PC-3 (cell line): ENCODE data around the gene GLB1L. TPM values are rescaled to one million over a fixed set of nuclear protein-coding genes. Genes with fewer than 3 reads are reported as not detected.

Source experiments
- ATAC-seq: fragments of 200-7000 bp; cut with Tn5 transposase; 2 replicates; pipeline ENCODE4 v1.9.1; 2020; ENCODE audit warnings: mild to moderate bottlenecking, moderate library complexity
- BruUV-seq: library from RNA; stranded (reverse); fragments of 400-500 nt; replicated peaks from 2 replicates; lab custom pipeline; 2021; lab: Mats Ljungman, UMichigan
- CTCF ChIA-PET: fragments of 300-600 bp; sonication (Branson Sonifier 250); formaldehyde crosslinking; loops from one replicate; lab custom pipeline; 2022; ENCODE audit warnings: antibody characterized with exemption; lab: Charles Lee
- POLR2A ChIA-PET: fragments of 300-600 bp; sonication (Branson Sonifier 250); formaldehyde crosslinking; loops from one replicate; lab custom pipeline; 2022; ENCODE audit warnings: antibody characterized with exemption; ENCODE audit not compliant: unreplicated experiment; lab: Charles Lee
- DNase-seq: peaks from one replicate; pipeline ENCODE4 v3.0.0-alpha.2; 2015
- H2AFZ ChIP-seq: fragments of 300-600 bp; sonication (generic); 2 replicates; pipeline ENCODE4 v1.6.0; 2016; ENCODE audit warnings: antibody characterized with exemption, low read length
- H3F3A ChIP-seq: fragments of 300-600 bp; sonication (generic); one replicate; pipeline ENCODE4 v1.6.0; 2017; ENCODE audit warnings: antibody characterized with exemption, low read length, control low read depth, mild to moderate bottlenecking; ENCODE audit not compliant: unreplicated experiment
- H3K27ac ChIP-seq: fragments of 300-600 bp; sonication (generic); 2 replicates; pipeline ENCODE4 v1.5.1; 2016; ENCODE audit warnings: mild to moderate bottlenecking, low read length
- H3K27me3 ChIP-seq: fragments of 300-600 bp; sonication (generic); 2 replicates; pipeline ENCODE4 v1.6.1; 2016; ENCODE audit warnings: low read length, mixed read lengths
- H3K36me3 ChIP-seq: fragments of 300-600 bp; sonication (generic); 2 replicates; pipeline ENCODE4 v1.6.1; 2016; ENCODE audit warnings: low read depth, mixed run types, low read length, mixed read lengths
- H3K4me1 ChIP-seq: fragments of 300-600 bp; sonication (generic); 2 replicates; pipeline ENCODE4 v1.5.1; 2016; ENCODE audit warnings: low read length; ENCODE audit not compliant: insufficient read depth
- H3K4me2 ChIP-seq: fragments of 300-600 bp; sonication (generic); 2 replicates; pipeline ENCODE4 v1.6.0; 2016; ENCODE audit warnings: low read length
- H3K4me3 ChIP-seq: fragments of 300-600 bp; sonication (generic); 2 replicates; pipeline ENCODE4 v1.5.1; 2016; ENCODE audit warnings: mild to moderate bottlenecking, low read length, mixed read lengths
- H3K79me2 ChIP-seq: fragments of 300-600 bp; sonication (generic); 2 replicates; pipeline ENCODE4 v1.6.1; 2017; ENCODE audit warnings: low read length, mixed read lengths
- H3K9ac ChIP-seq: fragments of 300-600 bp; sonication (generic); 2 replicates; pipeline ENCODE4 v1.6.0; 2016; ENCODE audit warnings: mild to moderate bottlenecking, low read length
- H3K9me2 ChIP-seq: fragments of 300-600 bp; sonication (generic); replicated peaks from 2 replicates; pipeline ENCODE4 v1.6.1; 2016; ENCODE audit warnings: mixed run types, low read length, mixed read lengths
- H3K9me3 ChIP-seq: fragments of 300-600 bp; sonication (generic); 2 replicates; pipeline ENCODE4 v1.6.1; 2016; ENCODE audit warnings: low read length, mixed read lengths
- H4K20me1 ChIP-seq: fragments of 300-600 bp; sonication (generic); 2 replicates; pipeline ENCODE4 v1.6.1; 2016; ENCODE audit warnings: low read length, mixed read lengths
- CTCF ChIP-seq: fragments of 300-600 bp; sonication (generic); conservative IDR thresholded peaks from 2 replicates; pipeline ENCODE4 v1.5.1; 2017; ENCODE audit warnings: antibody characterized with exemption, low read depth, mild to moderate bottlenecking, low read length
- EZH2 ChIP-seq: fragments of 300-600 bp; sonication (generic); IDR thresholded peaks from one replicate; pipeline ENCODE4 v1.6.1; 2017; ENCODE audit warnings: antibody characterized with exemption, mild to moderate bottlenecking, low read length; ENCODE audit not compliant: unreplicated experiment
- EZH2phosphoT487 ChIP-seq: fragments of 300-600 bp; sonication (generic); IDR thresholded peaks from 2 replicates; pipeline ENCODE4 v1.6.1; 2018; ENCODE audit warnings: mild to moderate bottlenecking, antibody characterized with exemption, low read length, borderline replicate concordance
- intact Hi-C: fragments of 100-400 bp; cut with micrococcal nuclease; formaldehyde crosslinking; loops from 2 replicates; pipeline ENCODE4 v1.9.0; 2023
- total RNA-seq: library from RNA; depleted of rRNA; stranded (reverse); fragments of >200 nt; gene quantifications from 2 replicates; pipeline ENCODE4 v1.2.3, GENCODE V29; 2014

GLB1L gene
- total RNA-seq, 1 experiment from 2014 or later, result 6.0 TPM

GRCh38 chr2:219247678-219248642 lies 2.7 kb upstream of the GLB1L start:
- DNase-seq (no peak), ATAC-seq (no peak)
- no peaks in the 10 kb centered on the region for H4K20me1 ChIP-seq
- TF ChIP-seq EZH2phosphoT487 (no peak), EZH2 (no peak), CTCF (no peak)
- intact Hi-C loops, result loop anchor here (2.0 kb wide), 2 partner anchors 27 to 47 kb away; no protein-coding TSS in a partner anchor
- H3K9me3 ChIP-seq, result no peaks in the 10 kb centered on the region
- H3K27me3 ChIP-seq, result no peaks in the 10 kb centered on the region
- H3K4me2 ChIP-seq, result peak overlapping the region; percentile 70; the same call in 1 of the 2 replicates
- BruUV-seq, result no TSS peak
- ChIA-PET CTCF (interaction anchor here (2.1 kb wide), 1 partner anchor 47 kb away, joined by 17 read pairs; no protein-coding TSS in a partner anchor), POLR2A (no interaction called here)
- H2AFZ ChIP-seq, result no peak overlapping the region
- H3K9me2 ChIP-seq, result no peaks in the 10 kb centered on the region
- H3K4me1 ChIP-seq, result peaks cover 69% of the 10 kb centered on the region
- peaks cover 51% of the 10 kb centered on the region for H3K79me2 ChIP-seq
- H3K36me3 ChIP-seq, result peaks cover 14% of the 10 kb centered on the region
- no peak overlapping the region for H3K9ac ChIP-seq
- H3K4me3 ChIP-seq, result no peak overlapping the region
- peak overlapping the region; percentile 93 for H3K27ac ChIP-seq
- peaks cover 5% of the 10 kb centered on the region for H3F3A ChIP-seq

- Histone ChIP-seq H3K27me3 (no peaks in the 10 kb centered on the region), H3K4me1 (peaks cover 57% of the 10 kb centered on the region), H3K4me2 (peak overlapping the region; percentile 92), H3K9me3 (no peaks in the 10 kb centered on the region), H3K4me3 (peak overlapping the region; percentile 88; the same call in 1 of the 2 replicates), H3K36me3 (peaks cover 14% of the 10 kb centered on the region), H4K20me1 (no peaks in the 10 kb centered on the region), H3K9me2 (no peaks in the 10 kb centered on the region), H3F3A (peaks cover 5% of the 10 kb centered on the region), H3K9ac (no peak overlapping the region), H3K79me2 (peaks cover 37% of the 10 kb centered on the region), H3K27ac (no peak overlapping the region), H2AFZ (no peak overlapping the region)
- BruUV-seq, result no TSS peak
- no peak for ATAC-seq
- POLR2A ChIA-PET, result no interaction called here
- intact Hi-C loops, result no loop called here
- CTCF ChIA-PET, result no interaction called here
- no peak for TF ChIP-seq CTCF
- no peak for TF ChIP-seq EZH2phosphoT487
- no peak for TF ChIP-seq EZH2
- DNase-seq, result no peak
Measured at GRCh38 chr2:219246559-219246958, 1.3 kb upstream of the GLB1L start.
